Kidney epithelial cell (primary cell): ENCODE results near the gene AK6. TPM values are rescaled to one million over a fixed set of nuclear protein-coding genes. Genes with fewer than 3 reads are reported as not detected.

Source experiments
- DNase-seq: peaks from one replicate; pipeline ENCODE4 v3.0.0-alpha.2; 2010; ENCODE audit warnings: low read depth
- H3K27me3 ChIP-seq: 2 replicates; pipeline ENCODE4 v1.6.0; 2011; ENCODE audit warnings: low read length; ENCODE audit not compliant: control insufficient read depth, insufficient read depth
- H3K36me3 ChIP-seq: 2 replicates; pipeline ENCODE4 v1.5.1; 2011; ENCODE audit warnings: low read length; ENCODE audit not compliant: control insufficient read depth, insufficient read depth
- H3K4me3 ChIP-seq: 2 replicates; pipeline ENCODE4 v1.5.1; 2011; ENCODE audit warnings: low read depth, mild to moderate bottlenecking, control low read depth, low read length
- CTCF ChIP-seq: IDR thresholded peaks from 2 replicates; pipeline ENCODE4 v1.5.1; 2011; ENCODE audit warnings: mild to moderate bottlenecking, moderate library complexity, low read length, control low read depth, inconsistent platforms; ENCODE audit not compliant: insufficient read depth, poor library complexity, severe bottlenecking
- total RNA-seq: library from RNA; depleted of rRNA; stranded (reverse); fragments of >200 nt; gene quantifications from 2 replicates; pipeline ENCODE4 v1.2.3, GENCODE V29; 2015

The AK6 gene
- total RNA-seq, 1 donor from 2014 or later = 19.5 TPM

- Histone ChIP-seq H3K36me3 (no peaks in the 10 kb centered on the region), H3K27me3 (no peaks in the 10 kb centered on the region), H3K4me3 (no peak overlapping the region)
- no peak for TF ChIP-seq CTCF
- DNase-seq = no peak
Observed at GRCh38 chr5:69329905-69330489, 39.3 kb downstream of the AK6 start.

GRCh38 chr5:69326365-69326764 is 43.0 kb downstream of the AK6 start:
- Histone ChIP-seq H3K4me3 (no peak overlapping the region), H3K27me3 (no peaks in the 10 kb centered on the region), H3K36me3 (no peaks in the 10 kb centered on the region)
- DNase-seq = no peak
- no peak for TF ChIP-seq CTCF

GRCh38 chr5:69317391-69317790 is 51.9 kb downstream of the AK6 start:
- no peak for DNase-seq
- H3K4me3 ChIP-seq = no peak overlapping the region
- H3K27me3 ChIP-seq = no peaks in the 10 kb centered on the region
- TF ChIP-seq CTCF = no peak
- no peaks in the 10 kb centered on the region for H3K36me3 ChIP-seq

- no peak for TF ChIP-seq CTCF
- Histone ChIP-seq H3K36me3 (no peaks in the 10 kb centered on the region), H3K27me3 (no peaks in the 10 kb centered on the region), H3K4me3 (no peak overlapping the region)
- no peak for DNase-seq
Observed at GRCh38 chr5:69315972-69316371, 53.3 kb downstream of the AK6 start.

- Histone ChIP-seq H3K27me3 (no peaks in the 10 kb centered on the region), H3K36me3 (no peaks in the 10 kb centered on the region), H3K4me3 (no peak overlapping the region)
- no peak for DNase-seq
- TF ChIP-seq CTCF = no peak
Observed at GRCh38 chr5:69313428-69313827, 55.9 kb downstream of the AK6 start.

- no peaks in the 10 kb centered on the region for H3K27me3 ChIP-seq
- TF ChIP-seq CTCF = no peak
- H3K36me3 ChIP-seq = no peaks in the 10 kb centered on the region
- H3K4me3 ChIP-seq = no peak overlapping the region
- DNase-seq = no peak
Observed at GRCh38 chr5:69312459-69313160, 56.7 kb downstream of the AK6 start.
